K562 (cell line): ENCODE data around the gene ATP2A2. TPM values are rescaled to one million over a fixed set of nuclear protein-coding genes. Genes with fewer than 3 reads are reported as not detected.

Experiments used
- ATAC-seq: fragments of 200-7000 bp; cut with Tn5 transposase; 3 replicates; pipeline ENCODE4 v1.9.1; 2020; ENCODE audit warnings: moderate library complexity
- BruUV-seq: library from RNA; stranded (reverse); fragments of 400-500 nt; replicated peaks from 2 replicates; lab custom pipeline; 2021; lab: Mats Ljungman, UMichigan
- CTCF ChIA-PET: fragments of 300-600 bp; formaldehyde crosslinking; extraction: SDS; loops from one replicate; lab custom pipeline; 2021; ENCODE audit warnings: low intra/inter-chr PET ratio; lab: Yijun Ruan, JAX
- POLR2A ChIA-PET: fragments of 300-600, 350-650 bp; sonication (Branson Sonifier 250); formaldehyde crosslinking; extraction: SDS; loops from one replicate; lab custom pipeline; 2021; ENCODE audit warnings: antibody characterized with exemption, inconsistent platforms; lab: Yijun Ruan, JAX
- DNase-seq, 4 experiments: peaks; one replicate each; pipeline versions ENCODE4 v3.0.0 to v3.0.0-alpha.2; 2011 to 2018; ENCODE audit warnings: low spot score in 3 of 4, mixed read lengths in 3 of 4; ENCODE audit errors: extremely low read depth in 1 of 4
- FAIRE-seq: peaks from 2 replicates; lab custom pipeline; 2011; peaks lifted over from hg19 to GRCh38; lab: Jason Lieb, UNC
- H2AFZ ChIP-seq: 2 replicates; pipeline ENCODE4 v1.6.0; 2011; ENCODE audit warnings: low read depth, low read length, control low read depth, inconsistent platforms
- H3K27ac ChIP-seq: fragments of 200-600 bp; 3 replicates; pipeline ENCODE4 v1.8.0; 2011; ENCODE audit warnings: low read depth, mild to moderate bottlenecking, control low read depth, inconsistent platforms, low read length, moderate library complexity, mixed read lengths; ENCODE audit errors: extremely low read depth
- H3K27me3 ChIP-seq, 2 experiments: fragments of 300-600 bp in 1 of 2; 2 replicates in 1 of 2; 3 replicates in 1 of 2; pipeline versions ENCODE4 v1.6.0 to v1.8.0; 2011; ENCODE audit warnings: inconsistent platforms in 2 of 2, low read length in 2 of 2, mild to moderate bottlenecking in 1 of 2, mixed read lengths in 1 of 2, moderate library complexity in 1 of 2; ENCODE audit not compliant: control insufficient read depth in 2 of 2, insufficient read depth in 2 of 2
- H3K36me3 ChIP-seq: fragments of 300-600 bp; 3 replicates; pipeline ENCODE4 v1.8.0; 2011; ENCODE audit warnings: mild to moderate bottlenecking, low read length, inconsistent platforms; ENCODE audit not compliant: control insufficient read depth, insufficient read depth
- H3K4me1 ChIP-seq, 2 experiments: fragments of 200-600 bp in 1 of 2; replicated peaks in 1 of 2; 2 replicates in 1 of 2; 3 replicates in 1 of 2; pipeline versions ENCODE4 v1.5.1 to v1.8.0; 2011; ENCODE audit warnings: inconsistent platforms in 2 of 2, low read length in 2 of 2, mild to moderate bottlenecking in 1 of 2, mixed read lengths in 1 of 2, moderate library complexity in 1 of 2; ENCODE audit not compliant: control insufficient read depth in 2 of 2, insufficient read depth in 2 of 2
- H3K4me2 ChIP-seq: 2 replicates; pipeline ENCODE4 v1.6.1; 2011; ENCODE audit warnings: low read length, control low read depth, inconsistent platforms, mixed read lengths; ENCODE audit not compliant: insufficient read depth
- H3K4me3 ChIP-seq: fragments of 200-600 bp; sonication (generic), shearing (Covaris generic); 2 replicates; pipeline ENCODE4 v1.5.1; 2016; ENCODE audit warnings: control low read depth, inconsistent platforms
- H3K79me2 ChIP-seq: fragments of 200-600 bp; 3 replicates; pipeline ENCODE4 v1.8.0; 2011; ENCODE audit warnings: low read length, inconsistent platforms; ENCODE audit not compliant: control insufficient read depth, insufficient read depth
- H3K9ac ChIP-seq, 2 experiments: 2 replicates each; pipeline versions ENCODE4 v1.6.0 to v1.6.1; 2011; ENCODE audit warnings: low read depth in 2 of 2, low read length in 2 of 2, control low read depth in 1 of 2, inconsistent platforms in 1 of 2, mild to moderate bottlenecking in 1 of 2, mixed read lengths in 1 of 2; ENCODE audit not compliant: insufficient read depth in 1 of 2
- H3K9me1 ChIP-seq: one replicate; pipeline ENCODE4 v1.6.0; 2011; ENCODE audit warnings: inconsistent platforms, mild to moderate bottlenecking, low read length, moderate library complexity; ENCODE audit not compliant: control insufficient read depth, insufficient read depth
- H3K9me3 ChIP-seq: replicated peaks from 2 replicates; pipeline ENCODE4 v1.5.1; 2011; ENCODE audit warnings: low read depth, low read length, inconsistent platforms; ENCODE audit not compliant: control insufficient read depth, insufficient read depth
- H4K20me1 ChIP-seq: replicated peaks from 2 replicates; pipeline ENCODE4 v1.6.1; 2011; ENCODE audit warnings: low read length, inconsistent platforms, mixed read lengths; ENCODE audit not compliant: control insufficient read depth, insufficient read depth
- CREB3 ChIP-seq: fragments of 450-650 bp; conservative IDR thresholded peaks from 2 replicates; pipeline ENCODE4 v1.6.1; 2016; ENCODE audit warnings: missing genetic modification characterization, low read depth, mild to moderate bottlenecking, missing compliant biosample characterization, moderate library complexity
- CXXC5 ChIP-seq: fragments of 250-450 bp; sonication (Bioruptor Pico); IDR thresholded peaks from 2 replicates; pipeline ENCODE4 v1.8.0; 2022; ENCODE audit warnings: inconsistent platforms, mild to moderate bottlenecking, moderate library complexity
- MTA3 ChIP-seq: fragments of 450-650 bp; formaldehyde crosslinking; IDR thresholded peaks from 2 replicates; pipeline ENCODE4 v1.6.1; 2017; ENCODE audit warnings: mild to moderate bottlenecking, borderline replicate concordance
- WGBS: fragments of 100-300 bp; shearing (Covaris generic); methylation state at CpG from one replicate; pipeline ENCODE4 v1.1.6; 2016; ENCODE audit warnings: low coverage, mixed read lengths; ENCODE audit not compliant: insufficient coverage; ENCODE audit errors: missing lambda C conversion rate; 5-methylcytosine and 5-hydroxymethylcytosine counted together
- in situ Hi-C: fragments of 300-500 bp; cut with MboI; formaldehyde crosslinking; loops from 4 replicates; pipeline ENCODE4 v1.15.0; 2018; ENCODE audit warnings: inconsistent platforms, mixed read lengths
- intact Hi-C: fragments of 100-400 bp; cut with micrococcal nuclease; formaldehyde crosslinking; loops from 2 replicates; pipeline ENCODE4 v1.14.2; 2022
- polyA plus RNA-seq, 8 experiments: library from polyadenylated mRNA; depleted of rRNA in 4 of 8; stranded (reverse) in 5 of 8; unstranded in 3 of 8; fragments of >200 nt; fragmentation: Nextera tagmentation in 2 of 8; fragmentation: Illumina TruSeq in 1 of 8; extraction: Ambion mirVana in 2 of 8; extraction: Trizol in 1 of 8; gene quantifications; 2 replicates each; pipeline versions ENCODE4 v1.2.1 to v1.2.3, GENCODE V29; 2011 to 2014; ENCODE audit warnings: inconsistent platforms in 1 of 8, missing spikeins in 1 of 8
- total RNA-seq, 7 experiments: library from RNA; depleted of rRNA in 6 of 7; stranded (reverse); fragments of >200 nt in 6 of 7; fragmentation: Illumina TruSeq in 2 of 7; extraction: Trizol in 2 of 7; gene quantifications; 2 replicates each; pipeline versions ENCODE4 v1.2.1 to v1.2.3, GENCODE V29; 2011 to 2021; ENCODE audit warnings: low replicate concordance in 1 of 7
- TF ChIP-seq, protein P1 (sequence below): fragments of 450-650 bp; IDR thresholded peaks from 2 replicates; pipeline ENCODE4 v1.6.1; 2016; ENCODE audit warnings: antibody characterized with exemption

Gene ATP2A2
- total and polyA plus RNA-seq, 9 of the 15 experiments (the other 6 are each of a cell fraction or from before 2014, with no cell fraction given), result 5.2 to 205 (median 51.6) TPM

- TF ChIP-seq CXXC5 (CRISPR knock-in tag), result no peak
- TF ChIP-seq MTA3, result no peak
- TF ChIP-seq, protein P1, sequence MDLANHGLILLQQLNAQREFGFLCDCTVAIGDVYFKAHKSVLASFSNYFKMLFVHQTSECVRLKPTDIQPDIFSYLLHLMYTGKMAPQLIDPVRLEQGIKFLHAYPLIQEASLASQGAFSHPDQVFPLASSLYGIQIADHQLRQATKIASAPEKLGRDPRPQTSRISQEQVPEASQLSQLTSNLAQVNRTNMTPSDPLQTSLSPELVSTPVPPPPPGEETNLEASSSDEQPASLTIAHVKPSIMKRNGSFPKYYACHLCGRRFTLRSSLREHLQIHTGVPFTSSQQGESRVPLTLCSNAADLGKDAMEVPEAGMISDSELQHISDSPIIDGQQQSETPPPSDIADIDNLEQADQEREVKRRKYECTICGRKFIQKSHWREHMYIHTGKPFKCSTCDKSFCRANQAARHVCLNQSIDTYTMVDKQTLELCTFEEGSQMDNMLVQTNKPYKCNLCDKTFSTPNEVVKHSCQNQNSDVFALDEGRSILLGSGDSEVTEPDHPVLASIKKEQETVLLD, result no peak
- no peak for TF ChIP-seq CREB3
- Histone ChIP-seq H3K27ac (no peak overlapping the region), H2AFZ (no peak overlapping the region), H3K4me2 (no peak overlapping the region), H3K9me1 (no peaks in the 10 kb centered on the region), H3K4me1 (peaks cover 0 to 6% of the 10 kb centered on the region in 2 experiments; a peak in 1 of 5 replicates), H3K4me3 (no peak overlapping the region), H3K27me3 (no peaks in the 10 kb centered on the region), H4K20me1 (no peaks in the 10 kb centered on the region), H3K9ac (no peak overlapping the region), H3K36me3 (peaks cover 77% of the 10 kb centered on the region), H3K79me2 (no peaks in the 10 kb centered on the region; the same call in 2 of the 3 replicates), H3K9me3 (no peaks in the 10 kb centered on the region)
- in situ Hi-C loops, result no loop called here
- ATAC-seq, result no peak
- ChIA-PET CTCF (no interaction called here), POLR2A (interaction anchor here (1.0 to 4.9 kb wide), 7 partner anchors 12 to 77 kb away, joined by 3 to 22 read pairs (median 4); no protein-coding TSS in a partner anchor)
- FAIRE-seq, result no peak
- no TSS peak for BruUV-seq
- no peak for DNase-seq
- WGBS, result 86% methylated on average over 4 of the region's 4 CpGs
- intact Hi-C loops, result no loop called here
Measured at GRCh38 chr12:110373025-110373424, 92.0 kb downstream of the ATP2A2 start.
